Endodermal cell (in vitro differentiated cells): ENCODE results near the gene CCDC88C. TPM values are rescaled to one million over a fixed set of nuclear protein-coding genes. Genes with fewer than 3 reads are reported as not detected.

Experiments
- DNase-seq: peaks from one replicate; pipeline ENCODE4 v3.0.0-alpha.2; 2017
- H3K27ac ChIP-seq: 2 replicates; pipeline ENCODE4 v1.5.1; 2013; ENCODE audit warnings: mild to moderate bottlenecking, low read depth, low read length, moderate library complexity
- H3K27me3 ChIP-seq: 2 replicates; pipeline ENCODE4 v1.6.1; 2013; ENCODE audit warnings: mild to moderate bottlenecking, low read length, moderate library complexity; ENCODE audit not compliant: insufficient read depth, control insufficient read depth, poor library complexity, severe bottlenecking
- H3K36me3 ChIP-seq: 2 replicates; pipeline ENCODE4 v1.7.0; 2013; ENCODE audit warnings: mild to moderate bottlenecking, low read length, moderate library complexity; ENCODE audit not compliant: control insufficient read depth, insufficient read depth
- H3K4me1 ChIP-seq: one replicate; pipeline ENCODE4 v1.7.0; 2013; ENCODE audit warnings: low read length; ENCODE audit not compliant: control insufficient read depth, insufficient read depth
- H3K4me3 ChIP-seq: 2 replicates; pipeline ENCODE4 v1.5.1; 2013; ENCODE audit warnings: mild to moderate bottlenecking, low read length, moderate library complexity
- H3K9ac ChIP-seq: 2 replicates; pipeline ENCODE4 v1.6.1; 2013; ENCODE audit warnings: mild to moderate bottlenecking, low read length, moderate library complexity; ENCODE audit not compliant: poor library complexity, severe bottlenecking; ENCODE audit errors: extremely low read depth
- H3K9me3 ChIP-seq: 2 replicates; pipeline ENCODE4 v1.6.1; 2013; ENCODE audit warnings: mild to moderate bottlenecking, low read length, moderate library complexity; ENCODE audit not compliant: control insufficient read depth
- H3K27ac Mint-ChIP-seq: 2 replicates; pipeline ENCODE4 v1.8.0; 2020; ENCODE audit warnings: mixed read lengths
- H3K27me3 Mint-ChIP-seq: 2 replicates; pipeline ENCODE4 v1.8.0; 2021; ENCODE audit warnings: mild to moderate bottlenecking, mixed read lengths; ENCODE audit not compliant: insufficient read depth
- H3K36me3 Mint-ChIP-seq: 2 replicates; pipeline ENCODE4 v1.8.0; 2020; ENCODE audit warnings: low read depth, mixed read lengths
- H3K4me1 Mint-ChIP-seq: 2 replicates; pipeline ENCODE4 v1.8.0; 2020; ENCODE audit warnings: mixed read lengths
- H3K4me3 Mint-ChIP-seq: 2 replicates; pipeline ENCODE4 v1.8.0; 2020; ENCODE audit warnings: mild to moderate bottlenecking, moderate library complexity, mixed read lengths
- H3K9me3 Mint-ChIP-seq: 2 replicates; pipeline ENCODE4 v1.8.0; 2020; ENCODE audit warnings: mild to moderate bottlenecking, mixed read lengths
- CTCF ChIP-seq: fragments of 200-600 bp; sonication (generic); conservative IDR thresholded peaks from 2 replicates; pipeline ENCODE4 v1.5.0; 2021; ENCODE audit warnings: antibody characterized with exemption, mild to moderate bottlenecking
- WGBS, 2 experiments: methylation state at CpG; one replicate each; pipeline versions ENCODE4 v1.1.5 to v1.1.7; 2013; ENCODE audit warnings: missing lambda C conversion rate in 2 of 2, mixed read lengths in 1 of 2; ENCODE audit not compliant: insufficient coverage in 1 of 2, insufficient read length in 1 of 2; 5-methylcytosine and 5-hydroxymethylcytosine counted together
- total RNA-seq, 2 donors: library from RNA; stranded (reverse); fragmentation: NEBNext Ultra II Directional in 1 of 2; extraction: Animal tissue kit (Norgen Biotek cat#: 25700) in 1 of 2; gene quantifications; 2 replicates in 1 of 2; 3 replicates in 1 of 2; pipeline ENCODE4 v1.2.1, GENCODE V29; 2021

Gene CCDC88C
- total RNA-seq, 2 donors from 2014 or later: 50.0 to 50.5 TPM

DNA sequence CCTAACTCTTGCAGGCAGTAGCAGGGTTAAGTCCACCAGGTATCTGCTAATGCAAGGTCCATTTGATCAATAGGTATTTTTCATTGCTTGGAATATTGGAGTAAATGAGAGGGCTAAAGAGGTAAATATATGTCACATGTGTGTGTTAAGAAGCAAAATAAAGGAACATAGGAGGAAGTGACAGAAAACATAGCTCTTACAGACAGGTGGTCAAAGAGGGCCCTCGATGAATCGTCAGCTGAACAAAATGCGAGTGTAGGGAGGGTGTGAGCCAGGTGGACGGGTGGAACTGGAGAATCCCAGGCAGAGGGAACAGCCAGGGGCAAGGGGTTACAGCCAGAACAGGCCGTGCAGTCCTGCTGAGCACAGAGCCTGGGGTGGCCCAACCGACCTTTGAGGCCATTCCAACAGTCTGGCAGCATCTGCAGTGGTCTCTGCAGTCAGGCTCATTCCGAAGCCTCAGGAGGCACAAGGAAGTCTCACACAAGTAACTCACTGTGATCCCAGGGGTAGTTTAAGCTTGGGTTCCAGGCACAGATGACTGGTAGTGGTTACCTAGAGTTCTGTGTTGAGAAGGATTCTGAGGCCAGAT lies 43.2 kb downstream of the CCDC88C start:
- Histone ChIP-seq H3K27me3 (no peaks in the 10 kb centered on the region), H3K27ac (peak overlapping the region; percentile 9), H3K4me1 (peaks cover 7% of the 10 kb centered on the region), H3K9ac (no peak overlapping the region), H3K9me3 (no peaks in the 10 kb centered on the region), H3K36me3 (no peaks in the 10 kb centered on the region), H3K4me3 (no peak overlapping the region)
- Mint-ChIP-seq H3K9me3 (no peaks in the 10 kb centered on the region), H3K36me3 (peaks cover 4% of the 10 kb centered on the region), H3K4me3 (peak overlapping the region; percentile 10), H3K27me3 (no peaks in the 10 kb centered on the region), H3K27ac (peak overlapping the region; percentile 78), H3K4me1 (peaks cover 62% of the 10 kb centered on the region)
- no peak for TF ChIP-seq CTCF
- peak; percentile 80 for DNase-seq
- WGBS, 2 experiments: 86% methylated on average over 6 to 7 of the region's 7 CpGs

DNA sequence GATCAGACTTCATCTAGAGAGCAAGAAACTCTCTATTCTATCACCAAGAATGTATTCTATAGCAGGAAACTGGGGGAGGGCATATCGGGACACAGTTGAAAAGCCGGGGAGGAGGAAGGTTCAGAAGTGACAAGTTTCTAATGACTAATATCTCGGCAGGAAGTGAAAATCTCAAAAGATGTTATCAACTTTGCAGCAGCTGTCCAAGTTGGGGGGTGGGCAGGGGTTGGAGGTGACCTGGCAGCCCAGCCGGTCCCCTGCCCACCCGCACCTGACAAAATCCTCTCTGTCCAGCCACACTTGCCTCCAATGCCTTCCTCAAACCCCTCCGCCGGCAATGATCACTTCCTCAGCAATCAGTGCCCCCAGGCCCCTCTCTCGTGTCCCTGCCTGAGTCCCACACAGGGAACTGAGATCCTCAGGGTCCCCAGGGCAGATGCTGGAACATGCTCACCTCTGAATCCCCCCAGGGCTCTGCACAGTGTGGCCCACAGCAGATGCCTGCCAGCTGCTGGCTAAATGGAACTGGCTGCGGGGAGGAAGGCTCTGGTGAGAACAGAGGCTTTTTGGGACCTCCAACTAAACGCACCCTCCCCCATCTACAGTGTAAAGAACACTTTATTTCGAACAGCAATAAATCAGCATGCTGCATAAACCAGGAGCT lies 43.9 kb downstream of the CCDC88C start:
- Histone ChIP-seq H3K9ac (no peak overlapping the region), H3K4me1 (peaks cover 7% of the 10 kb centered on the region), H3K27ac (no peak overlapping the region), H3K9me3 (no peaks in the 10 kb centered on the region), H3K36me3 (no peaks in the 10 kb centered on the region), H3K4me3 (no peak overlapping the region), H3K27me3 (no peaks in the 10 kb centered on the region)
- DNase-seq: no peak
- no peaks in the 10 kb centered on the region for H3K27me3 Mint-ChIP-seq
- TF ChIP-seq CTCF: no peak
- H3K27ac Mint-ChIP-seq: no peak overlapping the region
- H3K4me3 Mint-ChIP-seq: no peak overlapping the region
- peaks cover 64% of the 10 kb centered on the region for H3K4me1 Mint-ChIP-seq
- H3K9me3 Mint-ChIP-seq: no peaks in the 10 kb centered on the region
- no peaks in the 10 kb centered on the region for H3K36me3 Mint-ChIP-seq
- 88% methylated on average over 6 to 11 of the region's 11 CpGs for WGBS, 2 experiments

GRCh38 chr14:91372671-91373495 lies 44.7 kb downstream of the CCDC88C start:
- Histone ChIP-seq H3K4me1 (peaks cover 7% of the 10 kb centered on the region), H3K27ac (no peak overlapping the region), H3K9me3 (no peaks in the 10 kb centered on the region), H3K4me3 (no peak overlapping the region), H3K27me3 (no peaks in the 10 kb centered on the region), H3K9ac (no peak overlapping the region), H3K36me3 (no peaks in the 10 kb centered on the region)
- WGBS, 2 experiments: 89 to 91% methylated on average over 13 to 17 of the region's 17 CpGs
- Mint-ChIP-seq H3K4me1 (peaks cover 68% of the 10 kb centered on the region), H3K27ac (peak overlapping the region; percentile 46), H3K4me3 (no peak overlapping the region), H3K36me3 (no peaks in the 10 kb centered on the region), H3K9me3 (no peaks in the 10 kb centered on the region), H3K27me3 (no peaks in the 10 kb centered on the region)
- TF ChIP-seq CTCF: no peak
- no peak for DNase-seq
